ACHN (cell line): ENCODE measurements around the gene MTG1.
"Not testable (repeated sequence)": the region's sequence is repeated elsewhere in the genome, so short reads cannot be mapped to it uniquely, and the experiment has no call there.

ENCODE experiments used
- DNase-seq: peaks from one replicate; pipeline ENCODE4 v3.0.0-alpha.2; 2015
- in situ Hi-C: cut with HindIII; loops from 2 replicates; pipeline ENCODE4 v1.10.0; 2017; ENCODE audit warnings: low sequenced_read_pairs, low pct_ligation_motif_present, low pct_unique_long_range_greater_than_20kb

The MTG1 gene

GRCh38 chr10:133375357-133376115 is 18.4 kb upstream of the MTG1 start:
- in situ Hi-C loops = no loop called here
- DNase-seq = no peak

- in situ Hi-C loops, DNase-seq: not testable (repeated sequence)
These were observed 17.8 kb upstream of the MTG1 start for GRCh38 chr10:133376183-133376582.

- in situ Hi-C loops = no loop called here
- no peak for DNase-seq
These were observed 16.7 kb upstream of the MTG1 start for GRCh38 chr10:133377025-133377817.

- no peak for DNase-seq
- in situ Hi-C loops = no loop called here
These were observed 16.1 kb upstream of the MTG1 start for GRCh38 chr10:133377818-133378250.

GRCh38 chr10:133378251-133379096 is 15.5 kb upstream of the MTG1 start:
- in situ Hi-C loops = no loop called here
- DNase-seq = peak; percentile 54

GRCh38 chr10:133379152-133379800 is 14.7 kb upstream of the MTG1 start, which contains the start of gene PAOX:
TSS of gene PAOX (plus strand) at chr10:133379262. CDS start at chr10:133379317, 55 bp downstream.
- in situ Hi-C loops = no loop called here
- peak; percentile 66 for DNase-seq

- in situ Hi-C loops = no loop called here
- DNase-seq = no peak
These were observed 13.9 kb upstream of the MTG1 start for GRCh38 chr10:133379801-133380666.

- in situ Hi-C loops = no loop called here
These were observed 12.9 kb upstream of the MTG1 start for GRCh38 chr10:133381036-133381435.

GRCh38 chr10:133383551-133383950 is 10.4 kb upstream of the MTG1 start:
- no peak for DNase-seq
- in situ Hi-C loops = no loop called here

More at GRCh38 chr10:133381036-133381435, 12.9 kb upstream of the MTG1 start:
- no peak for DNase-seq

- in situ Hi-C loops = no loop called here
- no peak for DNase-seq
These were observed 9.9 kb upstream of the MTG1 start for GRCh38 chr10:133384071-133384470.

GRCh38 chr10:133385214-133385613 is 8.7 kb upstream of the MTG1 start:
- no peak for DNase-seq
- in situ Hi-C loops = no loop called here

GRCh38 chr10:133386951-133387350 is 7.0 kb upstream of the MTG1 start:
- DNase-seq, in situ Hi-C loops: not testable (repeated sequence)

- no peak for DNase-seq
- in situ Hi-C loops = no loop called here
These were observed 5.6 kb upstream of the MTG1 start for GRCh38 chr10:133388236-133388972.

GRCh38 chr10:133388973-133389818 is 4.8 kb upstream of the MTG1 start:
- DNase-seq = no peak

GRCh38 chr10:133390597-133391248 is 3.2 kb upstream of the MTG1 start:
- DNase-seq = no peak
- in situ Hi-C loops = no loop called here

More at GRCh38 chr10:133388973-133389818, 4.8 kb upstream of the MTG1 start:
- in situ Hi-C loops = no loop called here

GRCh38 chr10:133391249-133391635 is 2.7 kb upstream of the MTG1 start:
- in situ Hi-C loops = no loop called here
- DNase-seq = no peak
